C4-2B (cell line): Measurements from ENCODE around the gene SERPINB10.
A peak's percentile ranks its signal among the peaks of the same experiment; 100 is the strongest.

Source experiments
- H3K27ac ChIP-seq: fragments of 450-650 bp; 2 replicates; pipeline ENCODE4 v1.5.1; 2017
- CTCF ChIP-seq: fragments of 450-650 bp; conservative IDR thresholded peaks from 2 replicates; pipeline ENCODE4 v1.5.1; 2017; ENCODE audit warnings: mild to moderate bottlenecking
- ZFX ChIP-seq: fragments of 450-650 bp; IDR thresholded peaks from 2 replicates; pipeline ENCODE4 v1.6.1; 2017

The SERPINB10 gene

GRCh38 chr18:63963615-63964256 lies 56.0 kb downstream of the SERPINB10 start:
- H3K27ac ChIP-seq, result no peak overlapping the region
- TF ChIP-seq ZFX (no peak), CTCF (peak; percentile 80)

GRCh38 chr18:63964908-63965307 lies 57.1 kb downstream of the SERPINB10 start:
- no peak overlapping the region for H3K27ac ChIP-seq
- TF ChIP-seq CTCF (no peak), ZFX (no peak)

- no peak for TF ChIP-seq CTCF
- no peak for TF ChIP-seq ZFX
- no peak overlapping the region for H3K27ac ChIP-seq
Observed at GRCh38 chr18:63965716-63966330, 58.1 kb downstream of the SERPINB10 start.

- TF ChIP-seq CTCF, result no peak
- TF ChIP-seq ZFX, result 0 out of 2 replicates have a peak, but pooled peaks have one; percentile 16
- H3K27ac ChIP-seq, result peak within 1 kb of the TSS; percentile 68
Observed at GRCh38 chr18:63969942-63970808, 62.4 kb downstream of the SERPINB10 start, which contains the start of gene SERPINB8. Gene SERPINB8 (plus strand): TSS chr18:63970081. CDS start chr18:63978309, 8,228 bp downstream.

GRCh38 chr18:63970809-63971205 lies 63.0 kb downstream of the SERPINB10 start:
- peak overlapping the region; percentile 68 for H3K27ac ChIP-seq

GRCh38 chr18:63971320-63972001 lies 63.7 kb downstream of the SERPINB10 start:
- no peak for TF ChIP-seq ZFX
- no peak for TF ChIP-seq CTCF
- H3K27ac ChIP-seq, result no peak overlapping the region

More at GRCh38 chr18:63970809-63971205, 63.0 kb downstream of the SERPINB10 start:
- TF ChIP-seq ZFX, result no peak
- no peak for TF ChIP-seq CTCF
